Endothelial cell of umbilical vein (primary cell): ENCODE data around the gene TTLL10. TPM values are rescaled to one million over a fixed set of nuclear protein-coding genes. Genes with fewer than 3 reads are reported as not detected.

ENCODE experiments used
- BruUV-seq: library from RNA; stranded (reverse); fragments of 400-500 nt; replicated peaks from 2 replicates; lab custom pipeline; 2021; lab: Mats Ljungman, UMichigan
- CTCF ChIA-PET: fragments of 300-600, 350-600 bp; sonication (Branson Sonifier 250); formaldehyde crosslinking; loops from one replicate; lab custom pipeline; 2021; ENCODE audit warnings: antibody characterized with exemption, inconsistent platforms; lab: Charles Lee
- POLR2A ChIA-PET: fragments of 300-600, 350-600 bp; sonication (Branson Sonifier 250); formaldehyde crosslinking; loops from one replicate; lab custom pipeline; 2021; ENCODE audit warnings: antibody characterized with exemption, inconsistent platforms; lab: Charles Lee
- DNase-seq: peaks from one replicate; pipeline ENCODE4 v3.0.0-alpha.2; 2011; ENCODE audit warnings: low read depth, low spot score
- FAIRE-seq: peaks from 2 replicates; lab custom pipeline; 2011; peaks lifted over from hg19 to GRCh38; lab: Jason Lieb, UNC
- H2AFZ ChIP-seq: 2 replicates; pipeline ENCODE4 v1.6.0; 2012; ENCODE audit warnings: low read depth, low read length, control low read depth, inconsistent platforms
- H3K27ac ChIP-seq: 2 replicates; pipeline ENCODE4 v1.5.1; 2011; ENCODE audit warnings: low read depth, mild to moderate bottlenecking, control low read depth, low read length, moderate library complexity; ENCODE audit not compliant: insufficient read depth
- H3K27me3 ChIP-seq, 2 experiments: 2 replicates each; pipeline versions ENCODE4 v1.6.0 to v1.6.1; 2011; ENCODE audit warnings: low read length in 2 of 2, mixed read lengths in 1 of 2; ENCODE audit not compliant: control insufficient read depth in 2 of 2, insufficient read depth in 2 of 2
- H3K36me3 ChIP-seq, 2 experiments: 2 replicates in 1 of 2; 3 replicates in 1 of 2; pipeline ENCODE4 v1.5.1; 2011; ENCODE audit warnings: low read length in 2 of 2, mild to moderate bottlenecking in 1 of 2, moderate library complexity in 1 of 2; ENCODE audit not compliant: control insufficient read depth in 2 of 2, insufficient read depth in 2 of 2; ENCODE audit errors: extremely low read depth in 1 of 2
- H3K4me1 ChIP-seq: 3 replicates; pipeline ENCODE4 v1.5.1; 2011; ENCODE audit warnings: mild to moderate bottlenecking, low read length; ENCODE audit not compliant: control insufficient read depth, insufficient read depth; ENCODE audit errors: extremely low read depth
- H3K4me2 ChIP-seq: 2 replicates; pipeline ENCODE4 v1.6.1; 2011; ENCODE audit warnings: low read length, control low read depth, mixed read lengths; ENCODE audit not compliant: insufficient read depth
- H3K4me3 ChIP-seq, 3 experiments: fragments of 200-600 bp in 1 of 3; sonication (generic), shearing (Covaris generic) in 1 of 3; replicated peaks in 1 of 3; 2 replicates each; pipeline ENCODE4 v1.5.1; 2011 to 2016; ENCODE audit warnings: control low read depth in 3 of 3, low read length in 3 of 3, mild to moderate bottlenecking in 2 of 3, inconsistent platforms in 1 of 3, low read depth in 1 of 3, moderate library complexity in 1 of 3; ENCODE audit not compliant: insufficient read depth in 1 of 3
- H3K79me2 ChIP-seq: 2 replicates; pipeline ENCODE4 v1.6.0; 2012; ENCODE audit warnings: low read length, inconsistent platforms; ENCODE audit not compliant: control insufficient read depth, insufficient read depth
- H3K9ac ChIP-seq: replicated peaks from 2 replicates; pipeline ENCODE3; 2011; ENCODE audit warnings: low read length, control low read depth; ENCODE audit not compliant: insufficient read depth; ENCODE audit errors: extremely low read depth
- H3K9me1 ChIP-seq: replicated peaks from 3 replicates; pipeline ENCODE4 v1.6.0; 2011; ENCODE audit warnings: mild to moderate bottlenecking, low read length; ENCODE audit not compliant: control insufficient read depth, insufficient read depth; ENCODE audit errors: extremely low read depth
- H3K9me3 ChIP-seq: replicated peaks from 2 replicates; pipeline ENCODE4 v1.5.1; 2012; ENCODE audit warnings: low read length, inconsistent platforms; ENCODE audit not compliant: control insufficient read depth, insufficient read depth
- H4K20me1 ChIP-seq: replicated peaks from 2 replicates; pipeline ENCODE3; 2011; ENCODE audit warnings: mild to moderate bottlenecking, low read length; ENCODE audit not compliant: control insufficient read depth, insufficient read depth; ENCODE audit errors: extremely low read depth
- EZH2 ChIP-seq: IDR thresholded peaks from 2 replicates; pipeline ENCODE4 v1.6.1; 2012; ENCODE audit warnings: borderline replicate concordance, low read depth, mild to moderate bottlenecking, moderate library complexity, low read length, inconsistent platforms; ENCODE audit not compliant: severe bottlenecking
- FOS ChIP-seq: IDR thresholded peaks from 2 replicates; pipeline ENCODE4 v1.6.1; 2011; ENCODE audit warnings: mild to moderate bottlenecking, low read length, moderate library complexity, borderline replicate concordance; ENCODE audit not compliant: insufficient read depth
- MAX ChIP-seq: IDR thresholded peaks from 2 replicates; pipeline ENCODE4 v1.6.1; 2011; ENCODE audit not compliant: insufficient read depth, insufficient read length
- MYC ChIP-seq: IDR thresholded peaks from one replicate; pipeline ENCODE4 v1.6.1; 2011; ENCODE audit warnings: mild to moderate bottlenecking, low read depth, low read length
- dilution Hi-C: fragments of 300-500 bp; cut with MboI; formaldehyde crosslinking; loops from one replicate; pipeline ENCODE4 v1.15.0; 2019; ENCODE audit warnings: low sequenced_read_pairs; ENCODE audit not compliant: extremely low pct_ligation_motif_present
- intact Hi-C: fragments of 100-400 bp; cut with micrococcal nuclease; formaldehyde crosslinking; loops from one replicate; pipeline ENCODE4 v1.10.0; 2022
- polyA plus RNA-seq, 4 experiments: library from polyadenylated mRNA; depleted of rRNA in 3 of 4; stranded (reverse) in 3 of 4; unstranded in 1 of 4; fragments of >200 nt; gene quantifications; 2 replicates each; pipeline versions ENCODE4 v1.2.1 to v1.2.3, GENCODE V29; 2011 to 2012; ENCODE audit warnings: missing spikeins in 1 of 4
- total RNA-seq: library from RNA; stranded (reverse); gene quantifications from 2 replicates; pipeline ENCODE4 v1.2.3, GENCODE V29; 2021
- TF ChIP-seq, protein P1 (sequence below), 2 donors: IDR thresholded peaks; 1 replicate in 1 of 2; 2 replicates in 1 of 2; pipeline ENCODE4 v1.5.1; 2011; ENCODE audit warnings: low read length in 2 of 2, mild to moderate bottlenecking in 2 of 2, moderate library complexity in 2 of 2, control low read depth in 1 of 2, inconsistent platforms in 1 of 2, low read depth in 1 of 2; ENCODE audit not compliant: insufficient read depth in 1 of 2; ENCODE audit errors: extremely low read depth in 1 of 2

TTLL10 gene
- total and polyA plus RNA-seq, 2 donors (not counting 3 experiments of a cell fraction or from before 2014, with no cell fraction given), result not detected

- intact Hi-C loops (no loop called here), dilution Hi-C loops (no loop called here)
- no peak for DNase-seq
- Histone ChIP-seq H3K4me1 (no peaks in the 10 kb centered on the region), H2AFZ (no peak overlapping the region), H3K9me1 (no peaks in the 10 kb centered on the region), H4K20me1 (no peaks in the 10 kb centered on the region), H3K27ac (no peak overlapping the region), H3K79me2 (no peaks in the 10 kb centered on the region), H3K36me3 (no peaks in the 10 kb centered on the region), H3K9me3 (no peaks in the 10 kb centered on the region), H3K4me2 (no peak overlapping the region), H3K9ac (no peak overlapping the region), H3K4me3 (no peak overlapping the region), H3K27me3 (peaks cover 2 to 3% of the 10 kb centered on the region in 2 experiments)
- BruUV-seq, result no TSS peak
- CTCF ChIA-PET, result interaction anchor here (1.5 kb wide), 1 partner anchor 184 kb away, joined by 3 read pairs; no protein-coding TSS in a partner anchor
- FAIRE-seq, result no peak
- TF ChIP-seq FOS (no peak), MYC (no peak), EZH2 (no peak), MAX (no peak)
- TF ChIP-seq, protein P1, sequence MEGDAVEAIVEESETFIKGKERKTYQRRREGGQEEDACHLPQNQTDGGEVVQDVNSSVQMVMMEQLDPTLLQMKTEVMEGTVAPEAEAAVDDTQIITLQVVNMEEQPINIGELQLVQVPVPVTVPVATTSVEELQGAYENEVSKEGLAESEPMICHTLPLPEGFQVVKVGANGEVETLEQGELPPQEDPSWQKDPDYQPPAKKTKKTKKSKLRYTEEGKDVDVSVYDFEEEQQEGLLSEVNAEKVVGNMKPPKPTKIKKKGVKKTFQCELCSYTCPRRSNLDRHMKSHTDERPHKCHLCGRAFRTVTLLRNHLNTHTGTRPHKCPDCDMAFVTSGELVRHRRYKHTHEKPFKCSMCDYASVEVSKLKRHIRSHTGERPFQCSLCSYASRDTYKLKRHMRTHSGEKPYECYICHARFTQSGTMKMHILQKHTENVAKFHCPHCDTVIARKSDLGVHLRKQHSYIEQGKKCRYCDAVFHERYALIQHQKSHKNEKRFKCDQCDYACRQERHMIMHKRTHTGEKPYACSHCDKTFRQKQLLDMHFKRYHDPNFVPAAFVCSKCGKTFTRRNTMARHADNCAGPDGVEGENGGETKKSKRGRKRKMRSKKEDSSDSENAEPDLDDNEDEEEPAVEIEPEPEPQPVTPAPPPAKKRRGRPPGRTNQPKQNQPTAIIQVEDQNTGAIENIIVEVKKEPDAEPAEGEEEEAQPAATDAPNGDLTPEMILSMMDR (IDR thresholded peaks at IDR 0.05; ENCODE audit: extremely low read depth in 1 of 2, insufficient read depth in 1 of 2, low read depth in 1 of 2, low read length in 2 of 2), result no peak
- POLR2A ChIA-PET, result no interaction called here
These were observed 5.7 kb upstream of the TTLL10 start for GRCh38 chr1:1167841-1168450.
